GM21526 (cell line): ENCODE results near the gene SMAP2.

Source experiments
- ATAC-seq: cut with Tn5 transposase; IDR thresholded peaks from one replicate; pipeline ENCODE4 v1.9.1; 2021; ENCODE audit warnings: moderate library complexity; ENCODE audit not compliant: unreplicated experiment, low FRiP score

SMAP2 gene

DNA sequence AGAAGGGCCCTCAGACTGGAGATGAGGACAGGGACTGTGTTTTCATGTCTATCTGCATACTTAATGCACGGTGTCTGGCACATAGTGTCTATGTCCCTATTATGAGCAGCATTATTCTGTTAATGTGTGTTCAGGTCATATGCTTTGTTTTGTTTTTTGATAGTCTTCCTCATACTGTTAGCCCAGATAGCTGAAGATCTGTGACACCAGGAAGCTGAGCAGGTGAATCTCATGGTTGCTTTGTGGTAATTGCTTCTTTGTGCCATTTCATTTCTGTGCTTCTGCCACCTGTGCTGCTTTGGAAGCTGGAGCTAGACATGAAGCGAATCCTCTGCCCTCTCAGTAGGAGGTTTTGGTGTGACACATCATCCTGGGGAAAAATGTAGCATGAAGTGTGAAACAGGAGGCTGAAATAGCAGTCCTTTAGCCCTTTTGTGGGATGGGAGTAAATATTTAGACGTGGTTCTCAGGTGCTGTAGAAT is 15.8 kb downstream of the SMAP2 start:
- no peak for ATAC-seq

DNA sequence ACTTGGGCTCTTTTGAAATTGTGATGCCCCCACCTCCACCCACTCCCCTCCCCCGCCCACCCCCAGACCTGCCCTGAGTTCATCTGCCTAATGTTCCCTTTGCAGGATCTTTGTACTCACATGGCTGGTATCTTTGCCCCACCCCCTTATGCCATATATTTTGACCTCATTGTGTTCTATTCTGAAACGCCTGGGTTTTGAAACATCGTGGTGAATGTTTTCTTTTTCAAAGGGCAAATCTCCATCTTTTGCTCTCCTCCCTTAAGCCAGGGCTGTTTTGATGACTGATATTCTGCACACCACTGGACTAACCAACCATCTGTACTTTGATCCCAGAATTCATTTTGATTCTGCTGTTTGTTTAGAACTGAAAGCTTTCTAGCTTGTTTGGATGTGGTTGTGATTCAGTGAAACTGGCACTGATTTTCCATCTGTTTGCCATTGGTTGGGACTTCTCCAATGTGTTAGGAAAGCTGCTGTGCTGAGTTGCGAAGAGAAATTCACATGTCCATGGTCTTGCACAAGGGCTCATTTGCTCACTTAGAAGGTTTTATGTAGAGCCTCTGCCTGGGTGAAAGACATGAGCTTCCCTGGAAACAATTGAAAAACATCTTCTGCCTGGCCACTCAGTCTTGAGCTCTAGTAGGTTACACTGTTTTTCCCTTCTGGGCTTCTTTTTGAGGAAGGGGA is 16.5 kb downstream of the SMAP2 start:
- no peak for ATAC-seq

DNA sequence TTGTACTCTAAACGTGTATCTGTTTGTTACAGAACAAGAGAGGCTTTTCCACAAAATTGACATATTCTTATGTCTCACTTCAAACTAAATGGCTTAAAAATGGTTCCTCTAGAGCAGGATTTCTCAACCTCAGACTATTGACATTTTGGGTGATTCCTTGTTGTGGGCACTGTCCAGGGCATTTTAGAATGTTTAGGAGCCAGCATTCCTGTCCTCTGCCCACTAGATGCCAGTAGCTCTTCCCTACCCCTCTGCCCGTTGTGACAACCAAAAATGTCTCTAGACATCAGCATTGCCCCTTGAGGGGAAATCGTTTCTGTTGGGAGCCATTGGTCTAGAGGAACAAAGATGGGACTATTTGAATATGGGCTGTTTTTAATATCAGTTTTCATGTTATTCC is 17.3 kb downstream of the SMAP2 start:
- ATAC-seq, result no peak

DNA sequence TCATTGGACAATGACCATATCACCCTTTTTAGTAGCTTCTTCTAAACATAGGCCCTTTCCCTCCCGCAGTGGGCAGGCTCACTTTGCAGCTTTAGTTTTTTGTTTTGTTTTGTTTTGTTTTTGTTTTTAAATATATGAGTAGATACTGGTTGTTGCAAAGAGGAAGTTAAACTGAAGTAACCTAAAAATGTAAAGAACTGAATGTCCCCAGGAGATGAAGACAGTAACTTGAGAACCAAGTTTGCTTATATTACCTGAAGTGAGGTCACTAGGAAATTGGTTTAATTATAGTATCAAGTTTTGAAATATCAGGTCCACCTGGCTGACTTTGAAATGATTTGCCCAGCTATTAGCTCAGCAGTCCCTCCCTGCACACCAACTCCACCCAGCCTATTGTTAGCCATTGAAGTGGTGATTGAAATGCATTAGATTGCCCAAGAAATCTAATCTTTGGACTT is 18.2 kb downstream of the SMAP2 start:
- ATAC-seq, result no peak

DNA sequence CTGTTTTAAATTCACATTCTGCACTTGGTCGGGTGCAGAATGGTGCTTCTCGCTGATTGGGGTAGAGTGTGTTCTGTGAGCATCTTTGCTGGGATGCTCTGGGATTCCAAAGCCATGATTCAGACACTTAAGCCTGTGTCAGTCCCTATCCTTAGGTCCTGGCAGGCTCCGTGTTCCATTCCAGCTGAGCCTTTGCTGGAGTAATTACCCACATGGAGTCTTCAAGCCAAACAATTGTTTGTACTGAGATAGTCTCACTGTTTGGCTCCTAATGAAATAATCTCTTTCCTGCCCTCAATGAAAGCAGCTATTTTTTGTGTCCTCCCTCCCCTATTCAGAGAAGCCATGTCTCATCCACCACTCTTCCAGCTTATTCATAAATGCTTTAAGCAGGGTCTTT is 18.7 kb downstream of the SMAP2 start:
- ATAC-seq, result no peak

DNA sequence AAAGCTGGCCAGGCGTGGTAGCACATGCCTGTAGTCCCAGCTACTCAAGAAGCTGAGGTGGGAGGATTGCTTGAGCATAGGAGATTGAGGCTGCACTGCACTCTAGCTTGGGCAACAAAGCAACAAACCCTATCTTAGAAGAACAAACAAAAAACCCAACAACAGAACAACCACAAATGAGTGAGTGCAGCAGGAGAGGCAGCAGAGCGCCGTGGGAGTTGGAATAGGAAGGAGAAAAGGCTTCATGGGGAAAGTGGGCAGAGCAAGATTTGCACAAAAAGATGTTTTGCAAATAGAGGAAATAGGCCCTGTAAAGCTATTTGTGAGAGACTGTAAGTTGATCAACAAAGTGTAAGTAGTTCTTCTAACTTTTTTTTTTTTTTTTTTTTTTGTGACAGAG is 19.6 kb downstream of the SMAP2 start:
- ATAC-seq, result no peak

DNA sequence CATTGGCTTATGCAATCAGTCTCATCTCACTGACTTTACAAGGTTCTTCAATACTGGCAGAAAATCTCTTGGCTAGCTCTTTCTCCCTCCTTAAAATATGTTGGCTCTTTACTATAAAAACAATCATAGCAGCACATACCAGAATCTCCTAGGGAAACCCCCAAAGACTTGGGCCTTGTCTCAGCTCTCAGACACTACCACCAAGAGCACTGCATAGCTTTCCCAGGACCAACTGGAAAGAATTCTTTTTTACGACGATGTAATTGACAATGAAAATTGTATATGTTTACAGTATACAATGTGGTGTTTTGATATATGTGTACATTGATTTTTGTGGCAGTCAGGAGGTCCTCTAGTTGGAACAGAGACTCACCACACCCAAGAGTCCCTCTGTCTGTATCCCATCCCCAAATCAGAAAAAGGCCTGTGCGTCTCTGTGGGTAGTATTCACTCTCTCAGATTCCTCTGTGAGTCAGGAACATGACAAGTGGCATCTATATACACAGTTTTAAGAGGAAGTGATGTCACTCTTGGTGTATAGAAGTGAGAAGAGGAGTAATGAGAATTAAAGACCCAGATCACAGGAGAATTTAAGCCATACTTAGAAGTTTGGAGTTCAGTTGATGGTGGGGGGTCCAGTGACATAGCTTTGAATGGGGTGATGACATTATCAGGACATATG is 21.1 kb downstream of the SMAP2 start:
- no peak for ATAC-seq

DNA sequence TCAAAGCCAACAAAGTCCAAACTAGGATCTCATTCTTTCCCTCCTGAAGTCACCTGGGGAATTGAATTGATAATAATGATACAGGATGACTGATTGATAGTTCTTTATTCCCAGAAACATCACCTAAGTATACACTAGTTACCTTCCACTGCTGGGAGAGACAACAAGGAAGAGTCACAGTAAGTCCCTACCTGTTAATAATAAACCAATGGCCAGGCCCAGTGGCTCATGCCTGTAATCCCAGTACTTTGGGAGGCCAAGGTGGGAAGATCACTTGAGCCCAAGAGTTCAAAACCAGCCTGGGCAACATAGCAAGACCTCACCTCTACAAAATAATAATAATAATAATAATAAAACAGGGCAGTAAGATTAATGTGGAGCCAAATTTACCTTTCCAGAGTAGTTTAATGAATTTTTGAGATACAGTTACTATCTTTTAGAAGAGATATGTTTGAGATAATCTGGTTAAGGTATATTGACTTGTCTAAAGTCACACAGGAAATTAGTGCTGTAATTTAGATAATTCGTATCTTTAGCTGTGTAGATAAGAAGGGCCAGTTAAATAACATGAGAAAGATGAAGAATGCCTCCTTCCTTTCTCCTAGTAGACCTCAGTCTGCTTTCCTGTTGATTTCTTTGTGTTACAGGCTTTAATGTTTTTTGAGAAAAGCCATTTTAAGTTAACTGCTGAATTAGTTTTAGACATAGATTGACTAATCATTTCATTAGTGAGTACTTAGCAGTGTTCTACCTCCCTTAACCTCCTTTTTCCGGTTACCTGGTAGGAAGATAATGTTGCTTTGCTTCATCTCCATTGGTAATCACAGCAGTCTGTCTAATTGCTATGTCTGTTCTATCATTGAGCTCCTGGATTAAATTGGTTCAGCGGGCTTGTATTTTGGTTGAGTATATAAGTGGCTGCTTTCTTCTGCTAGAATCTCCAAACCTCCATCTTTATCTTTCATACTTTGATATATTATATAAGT is 22.0 kb downstream of the SMAP2 start:
- ATAC-seq, result no peak

DNA sequence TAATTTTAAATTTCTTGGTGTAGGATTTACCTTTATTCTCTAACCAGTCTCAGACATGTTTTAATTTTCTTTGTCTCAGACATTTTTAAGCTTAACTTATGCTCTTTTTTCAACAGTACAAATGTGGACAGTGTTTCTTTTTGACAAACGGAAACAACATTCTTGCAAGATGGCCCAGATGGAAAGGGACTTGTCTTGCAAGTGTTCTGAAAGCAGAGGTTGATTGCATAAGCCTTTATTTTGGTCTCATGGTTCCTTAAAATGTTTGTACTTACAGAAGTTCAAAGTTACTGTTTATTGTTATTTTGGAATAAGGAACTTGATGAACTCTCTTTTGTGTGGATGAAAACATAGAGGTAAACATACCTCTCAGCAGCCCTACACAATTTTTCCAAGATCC is 22.9 kb downstream of the SMAP2 start:
- ATAC-seq, result no peak

DNA sequence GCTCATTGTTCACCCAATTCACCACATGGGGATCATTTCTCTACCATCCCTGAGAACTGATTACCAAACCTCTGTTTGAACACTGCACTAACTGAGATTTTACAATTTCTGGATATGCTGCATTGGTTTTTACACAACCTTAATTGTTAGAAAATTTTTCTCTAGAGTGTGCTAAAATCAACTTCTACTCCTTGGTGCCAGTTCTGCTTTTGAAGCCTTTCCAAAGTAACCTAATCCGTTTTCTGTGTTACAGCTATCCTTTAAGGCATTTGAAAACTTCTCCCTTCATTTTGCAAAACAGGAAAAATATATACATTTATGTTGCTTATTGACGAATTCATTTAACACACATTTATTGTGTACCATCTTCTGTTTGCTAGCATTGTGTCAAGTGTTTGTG is 23.7 kb downstream of the SMAP2 start:
- ATAC-seq, result no peak

DNA sequence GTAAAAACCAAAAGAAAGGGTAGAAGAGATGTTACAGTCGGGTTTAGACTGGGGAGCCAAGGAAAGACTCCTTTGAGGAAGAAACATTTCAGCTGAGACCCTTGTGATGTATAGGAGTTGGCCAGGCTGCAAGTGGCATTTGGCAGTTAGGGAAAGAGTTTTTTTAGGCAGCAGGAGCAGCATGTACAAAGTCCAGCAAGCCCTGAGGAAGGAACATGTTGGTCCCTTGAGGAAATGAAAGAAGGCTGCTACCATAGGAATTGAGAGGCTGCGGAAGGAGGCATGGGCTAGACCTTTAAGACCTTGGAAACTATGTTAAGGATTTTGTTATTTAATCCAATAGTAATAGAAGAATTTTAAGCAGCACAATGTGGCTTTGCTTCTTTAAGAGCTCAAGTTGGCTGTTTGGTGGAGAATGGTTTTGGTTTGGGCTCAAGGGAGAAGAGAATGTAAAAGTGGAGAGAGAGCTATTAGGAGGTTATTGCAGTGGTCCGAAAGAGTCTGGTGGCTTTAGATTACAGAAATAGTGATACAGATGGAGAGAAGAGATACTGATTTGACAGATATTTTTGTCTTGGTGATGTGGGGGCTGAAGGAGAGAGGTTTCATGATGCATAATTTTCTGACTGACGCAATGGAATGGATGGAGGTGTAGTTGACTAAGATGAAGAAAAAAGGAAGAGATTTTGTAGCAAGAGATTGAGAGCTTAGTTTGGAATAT is 26.6 kb downstream of the SMAP2 start:
- ATAC-seq, result no peak

DNA sequence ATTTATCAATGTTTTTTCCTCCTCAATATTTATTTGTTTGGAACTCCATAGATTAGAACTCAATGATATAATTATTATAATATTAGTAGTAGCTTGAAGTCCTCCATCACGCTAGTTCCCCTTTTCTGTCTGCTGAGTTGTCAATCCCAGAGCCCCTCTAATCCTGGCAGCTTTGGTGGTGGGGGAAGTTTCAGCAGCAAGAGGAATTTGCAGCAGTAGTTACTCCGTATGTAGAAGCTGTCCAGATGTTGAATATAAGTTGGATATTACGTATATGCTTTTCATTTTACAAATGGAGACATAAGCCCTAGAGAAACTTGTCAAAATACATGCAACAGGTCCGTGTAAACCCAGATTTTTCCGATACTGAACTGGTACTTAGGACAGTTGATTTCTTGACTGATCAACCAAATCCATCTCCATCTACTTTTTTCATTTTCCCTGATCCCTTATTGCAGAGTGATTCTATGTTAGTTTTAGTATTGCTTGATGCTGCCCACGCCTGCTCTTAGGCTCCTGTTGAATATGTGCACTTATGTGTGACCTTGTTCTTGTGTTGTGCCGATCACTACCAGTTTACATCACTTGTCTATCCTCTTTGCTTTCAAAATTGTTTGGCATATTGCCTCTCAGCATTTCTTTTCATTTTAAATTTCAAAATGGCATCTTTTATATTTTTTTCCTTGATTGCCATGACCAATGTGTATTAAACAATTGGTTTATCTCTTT is 28.1 kb downstream of the SMAP2 start:
- ATAC-seq, result no peak

DNA sequence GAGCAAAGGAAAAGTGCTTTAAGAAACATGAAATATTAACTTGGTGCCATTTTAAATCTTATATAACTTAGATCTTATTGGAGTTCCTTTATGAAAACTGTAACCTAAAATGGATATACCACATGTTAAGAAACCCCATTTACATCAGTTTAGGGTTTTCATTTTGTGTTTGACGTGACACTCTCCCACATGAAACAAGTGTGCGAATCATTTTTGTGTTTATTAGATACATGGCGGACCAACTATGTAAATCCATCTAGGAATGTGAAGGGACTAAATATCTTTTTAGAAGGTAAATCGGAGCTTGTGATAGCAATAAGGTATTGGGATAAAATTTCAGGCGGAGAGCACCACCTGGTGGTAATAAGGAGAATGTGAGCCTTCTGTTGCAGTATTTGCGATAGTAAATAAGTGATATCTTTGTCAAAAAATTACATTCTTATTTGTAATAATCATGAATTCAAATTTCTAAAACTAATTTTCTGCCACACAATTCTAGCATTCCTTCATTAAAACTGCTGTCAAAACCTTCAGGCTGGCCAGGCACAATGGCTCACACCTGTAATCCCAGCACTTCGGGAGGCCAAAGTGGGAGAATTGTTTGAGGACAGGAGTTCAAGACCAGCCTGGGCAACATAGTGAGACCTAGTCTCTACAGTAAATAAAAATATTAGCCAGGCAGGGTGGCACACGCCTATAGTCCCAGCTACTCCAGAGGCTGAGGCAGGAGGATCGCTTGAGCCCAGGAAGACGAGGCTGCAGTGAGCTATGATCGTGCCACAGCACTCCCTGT is 31.3 kb downstream of the SMAP2 start:
- no peak for ATAC-seq

DNA sequence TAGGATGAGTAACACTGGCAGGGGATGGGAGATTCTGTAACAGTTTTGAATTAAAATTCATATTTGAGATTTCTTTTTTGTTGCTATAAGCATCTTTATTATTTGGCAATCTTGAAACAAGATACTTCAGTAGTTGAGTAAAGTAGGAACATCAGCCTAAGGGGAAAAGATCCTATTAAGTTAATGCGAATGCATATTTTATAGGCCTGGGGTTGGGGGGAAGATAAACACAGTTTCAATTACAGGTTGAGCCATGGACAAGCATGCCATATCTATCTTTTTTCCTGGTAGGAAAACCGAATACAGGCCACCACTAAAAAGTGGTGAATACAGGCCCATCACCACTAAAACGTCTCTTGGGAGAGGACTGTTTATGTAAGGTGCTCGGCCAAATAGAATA is 32.3 kb downstream of the SMAP2 start:
- no peak for ATAC-seq

DNA sequence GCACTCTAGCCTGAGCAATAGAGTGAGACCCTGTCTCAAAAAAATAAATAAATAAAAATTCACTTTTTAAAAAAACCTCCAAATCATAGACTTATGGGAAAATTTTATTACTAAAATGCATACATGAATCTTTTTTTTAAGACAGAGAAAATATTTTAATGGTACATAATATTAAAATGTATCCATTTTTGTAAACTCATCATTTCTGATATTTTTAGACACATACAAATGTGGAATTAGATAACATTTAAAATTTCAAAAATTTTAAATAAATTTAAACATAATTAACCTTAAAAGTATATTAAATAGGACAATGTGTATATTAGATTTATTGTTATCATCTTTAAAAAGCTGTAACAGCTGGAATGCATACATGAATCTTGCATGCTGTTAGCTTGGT is 33.9 kb downstream of the SMAP2 start:
- ATAC-seq, result no peak

DNA sequence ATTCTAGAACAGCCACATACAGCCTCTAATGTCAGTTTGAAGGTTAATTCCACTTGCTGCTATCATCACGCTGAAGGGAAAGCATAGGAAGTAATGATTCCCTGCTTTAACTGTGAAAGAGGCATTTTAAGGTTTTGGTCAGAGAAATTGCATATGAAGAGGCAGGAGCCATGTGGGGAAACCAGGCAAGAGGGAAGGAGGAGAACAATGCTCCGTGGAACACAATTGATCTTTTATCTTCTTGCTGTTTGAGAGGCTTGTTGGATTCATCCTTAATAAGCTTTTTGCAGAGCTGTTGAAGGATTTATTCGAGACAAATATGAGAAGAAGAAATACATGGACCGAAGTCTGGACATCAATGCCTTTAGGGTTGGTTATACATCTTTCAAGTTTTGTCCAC is 35.9 kb downstream of the SMAP2 start:
- ATAC-seq, result no peak

DNA sequence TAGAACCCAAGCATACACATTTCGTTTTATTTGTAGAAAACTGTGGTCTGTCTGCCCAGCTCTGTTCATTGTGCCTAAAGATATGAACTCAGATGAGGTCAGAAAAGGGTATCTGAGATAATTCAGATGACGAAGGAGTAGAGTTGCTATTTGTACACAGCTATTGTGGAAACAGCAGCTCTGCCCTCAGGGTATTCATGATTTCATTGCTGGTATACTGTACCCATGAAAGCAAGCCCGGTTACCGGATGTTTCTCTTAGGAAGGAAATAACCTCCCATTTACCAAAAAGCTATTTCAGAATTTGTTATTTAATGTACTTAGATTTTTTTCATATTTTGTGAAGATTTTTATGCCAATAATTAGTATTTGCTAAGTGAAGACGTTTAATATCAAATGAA is 37.8 kb downstream of the SMAP2 start:
- ATAC-seq, result no peak

DNA sequence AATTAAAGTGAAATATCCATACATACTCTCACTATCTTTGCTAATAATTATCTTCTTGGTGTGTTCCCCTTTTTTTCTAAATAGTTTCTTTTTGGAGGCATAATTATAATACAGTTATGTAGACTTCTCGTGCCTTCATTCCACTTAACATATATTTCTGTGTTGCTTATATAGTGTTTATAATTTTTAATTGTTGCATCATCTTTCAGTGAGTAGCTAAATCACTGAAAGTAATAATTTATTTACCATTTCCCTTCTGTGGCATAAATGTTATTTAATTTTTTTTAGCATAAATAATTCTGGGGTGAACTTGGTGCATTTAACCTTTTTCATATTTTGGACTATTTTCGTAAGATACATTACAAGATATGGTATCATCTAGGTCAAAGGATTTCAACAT is 38.3 kb downstream of the SMAP2 start:
- ATAC-seq, result no peak
